HG03175 (cell line): Measurements from ENCODE around the gene RMND5B.
A peak's percentile ranks its signal among the peaks of the same experiment; 100 is the strongest.
"Not testable (repeated sequence)": the region's sequence is repeated elsewhere in the genome, so short reads cannot be mapped to it uniquely, and the experiment has no call there.

Experiments
- ATAC-seq: cut with Tn5 transposase; IDR thresholded peaks from one replicate; pipeline ENCODE4 v1.9.1; 2021; ENCODE audit warnings: mild to moderate bottlenecking, moderate library complexity; ENCODE audit not compliant: unreplicated experiment

RMND5B gene

GRCh38 chr5:178163772-178164735 is 33.2 kb downstream of the RMND5B start:
- ATAC-seq = peak; percentile 97

DNA sequence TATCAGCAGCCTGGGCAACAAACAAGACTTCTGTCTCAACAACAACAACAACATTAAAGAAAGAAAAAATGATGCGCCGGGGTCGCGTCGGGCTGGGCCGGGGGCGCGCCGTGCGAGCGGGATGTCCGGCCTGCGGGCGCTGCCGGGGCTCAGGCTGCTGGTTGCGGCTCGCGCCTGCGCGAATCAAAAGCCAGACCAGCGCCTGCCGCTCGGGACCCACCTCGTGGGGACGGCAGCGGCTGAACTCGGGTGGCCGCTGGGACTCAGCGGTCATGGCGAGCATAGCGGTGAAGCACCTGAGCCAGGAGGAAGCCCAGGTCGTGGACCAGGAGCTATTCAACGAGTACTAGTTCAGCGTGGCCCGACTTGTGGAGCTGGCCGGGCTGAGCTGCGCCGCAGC is 34.8 kb downstream of the RMND5B start:
- no peak for ATAC-seq

- ATAC-seq = no peak
These were observed 39.6 kb downstream of the RMND5B start for GRCh38 chr5:178170455-178170854.

- no peak for ATAC-seq
These were observed 43.6 kb downstream of the RMND5B start for GRCh38 chr5:178174456-178174855.

GRCh38 chr5:178176791-178177190 is 46.0 kb downstream of the RMND5B start:
- ATAC-seq = no peak

- no peak for ATAC-seq
These were observed 46.8 kb downstream of the RMND5B start for GRCh38 chr5:178177569-178177968.

- ATAC-seq = no peak
These were observed 49.5 kb downstream of the RMND5B start for GRCh38 chr5:178180141-178180863.

DNA sequence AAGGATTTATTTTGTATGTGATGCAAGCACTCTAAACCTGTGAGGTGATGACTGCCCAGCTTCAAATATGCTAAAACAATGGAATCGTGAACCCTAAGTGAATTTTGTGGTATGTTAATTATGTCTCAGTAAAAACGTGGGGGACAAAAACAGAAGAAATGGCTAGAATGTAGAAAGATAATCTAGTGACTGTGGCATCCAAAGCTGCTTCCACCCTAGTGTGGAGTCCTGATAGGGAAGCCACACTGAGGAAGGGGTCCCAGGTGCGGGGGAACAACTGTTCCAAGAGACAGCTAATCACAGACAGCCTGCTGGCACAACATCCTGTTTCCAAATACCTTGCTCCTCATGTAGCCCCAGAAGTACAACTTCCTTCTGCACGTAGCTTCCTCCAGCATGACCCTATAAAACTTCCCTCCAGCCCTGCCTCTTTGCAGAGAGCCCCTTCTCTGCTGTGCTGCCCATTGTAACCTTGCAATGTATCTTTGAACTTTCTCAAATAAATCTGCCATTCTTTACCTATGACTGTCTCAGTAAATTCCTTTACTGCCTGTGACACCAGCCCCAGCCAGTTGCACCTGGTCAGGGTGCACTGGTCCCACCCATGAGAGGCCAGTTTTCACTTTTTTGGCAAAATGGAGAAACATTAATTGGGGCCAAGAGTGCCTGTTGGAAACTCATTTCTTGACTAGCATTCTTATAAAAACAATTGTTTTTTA is 51.5 kb downstream of the RMND5B start:
- no peak for ATAC-seq

DNA sequence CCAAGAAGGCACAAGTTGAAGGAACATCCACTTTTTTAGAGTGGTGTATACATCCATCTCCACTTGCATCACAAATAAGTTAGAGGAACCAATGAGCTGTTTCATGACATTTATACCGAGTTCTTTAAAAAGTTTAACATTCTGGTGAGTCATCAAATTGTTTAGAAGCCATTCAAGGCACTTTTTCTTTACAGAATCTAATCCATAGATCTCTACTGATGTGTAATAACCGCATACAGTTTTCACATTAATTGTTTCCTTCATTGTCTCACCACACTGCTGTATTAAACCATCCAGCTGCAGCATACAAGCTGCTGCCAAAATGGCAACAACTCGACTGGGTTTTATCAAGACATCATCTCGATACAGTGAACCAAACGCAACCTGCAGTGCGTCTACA is 55.6 kb downstream of the RMND5B start:
- no peak for ATAC-seq

GRCh38 chr5:178187014-178187413 is 56.2 kb downstream of the RMND5B start, which contains the start of gene GMCL2:
GMCL2 (minus strand) TSS chr5:178187371; CDS start chr5:178187299, 72 bp downstream.
- ATAC-seq = no peak

DNA sequence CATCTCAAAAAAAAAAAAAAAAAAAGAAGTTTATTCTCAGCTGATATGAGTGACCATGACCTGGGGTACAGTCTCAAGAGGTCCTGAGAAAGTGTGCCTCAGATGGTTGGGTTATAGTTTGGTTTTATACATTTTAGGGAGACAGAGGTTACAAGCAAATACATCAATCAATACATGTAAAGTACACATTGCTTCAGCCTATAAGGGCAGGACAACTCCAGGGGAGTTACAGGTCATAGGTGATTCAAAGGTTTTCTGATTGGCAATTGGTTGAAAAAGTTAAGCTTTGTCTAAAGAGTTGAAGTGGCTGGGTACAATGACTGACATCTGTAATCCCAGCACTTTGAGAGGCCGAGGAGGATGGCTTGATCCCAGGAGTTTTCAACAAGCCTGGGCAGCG is 58.6 kb downstream of the RMND5B start:
- no peak for ATAC-seq

GRCh38 chr5:178191661-178192060 is 60.8 kb downstream of the RMND5B start:
- ATAC-seq = no peak

DNA sequence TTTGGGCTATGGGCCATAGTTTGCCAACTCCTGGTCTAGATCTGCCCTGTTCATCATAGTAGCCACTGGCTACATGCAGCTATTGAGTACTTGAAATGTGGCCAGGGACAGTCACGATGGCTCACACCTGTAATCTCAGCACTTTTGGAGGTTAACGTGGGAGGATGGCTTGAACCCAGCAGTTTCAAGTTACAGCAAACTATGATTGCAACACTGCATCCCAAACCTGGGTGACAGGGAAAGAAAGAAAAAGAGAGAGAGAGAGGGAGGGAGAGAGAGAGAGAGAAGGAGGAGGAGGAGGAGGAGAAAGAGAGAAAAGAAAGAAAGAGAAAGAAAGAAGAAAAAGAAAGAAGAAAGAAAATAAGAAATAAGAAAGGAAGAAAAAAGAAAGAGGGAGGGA is 61.4 kb downstream of the RMND5B start:
- no peak for ATAC-seq

- ATAC-seq = no peak
These were observed 62.0 kb downstream of the RMND5B start for GRCh38 chr5:178192787-178193186.

DNA sequence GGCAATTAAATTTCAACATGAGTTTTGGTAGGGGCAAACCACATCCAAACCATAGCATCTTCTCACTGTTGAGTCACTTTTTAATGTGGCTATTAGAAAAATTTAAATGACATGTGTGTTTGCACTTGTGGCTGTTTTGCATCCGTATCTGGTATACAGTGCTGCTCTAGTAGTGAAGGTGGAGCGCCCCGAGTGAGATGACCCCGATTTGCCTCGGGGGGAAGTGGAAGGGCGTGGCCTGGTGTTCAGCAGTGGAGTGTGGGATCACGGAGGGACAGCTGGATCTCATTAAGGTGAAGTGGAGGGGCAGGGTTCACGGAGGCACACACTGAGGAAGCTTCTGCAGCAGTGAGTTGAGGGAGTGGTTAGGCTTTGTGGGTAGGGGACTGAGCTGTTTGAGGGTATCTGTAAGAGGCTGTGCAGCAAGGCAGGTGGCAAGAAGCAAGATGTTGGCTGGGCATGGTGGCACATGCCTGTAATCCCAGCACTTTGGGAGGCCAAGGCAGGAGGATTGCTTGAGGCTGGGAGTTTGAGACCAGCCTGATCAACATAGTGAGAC is 62.5 kb downstream of the RMND5B start:
- ATAC-seq = no peak

DNA sequence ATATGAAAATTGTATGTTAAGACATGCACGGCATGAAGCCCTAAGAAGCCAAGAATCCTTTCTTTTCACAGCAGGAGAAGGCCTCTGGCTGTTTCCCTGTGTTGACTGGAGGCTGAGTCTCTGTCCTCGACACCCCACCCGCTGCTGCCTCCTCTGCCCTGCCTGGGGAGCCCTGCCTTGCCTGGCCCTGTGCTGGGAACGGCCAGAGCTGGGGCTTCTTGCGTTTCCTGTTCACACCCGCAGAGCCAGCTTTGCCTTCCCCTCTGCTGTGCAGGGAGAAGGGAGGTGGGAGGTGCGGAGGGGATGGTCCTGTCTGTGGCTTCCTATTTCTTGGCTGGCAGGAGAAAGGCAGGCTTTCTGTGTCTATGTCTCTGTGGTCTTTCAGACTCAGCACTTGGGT is 63.2 kb downstream of the RMND5B start:
- ATAC-seq = no peak

- no peak for ATAC-seq
These were observed 65.5 kb downstream of the RMND5B start for GRCh38 chr5:178196281-178196812.

GRCh38 chr5:178196986-178197385 is 66.2 kb downstream of the RMND5B start:
- ATAC-seq = no peak

DNA sequence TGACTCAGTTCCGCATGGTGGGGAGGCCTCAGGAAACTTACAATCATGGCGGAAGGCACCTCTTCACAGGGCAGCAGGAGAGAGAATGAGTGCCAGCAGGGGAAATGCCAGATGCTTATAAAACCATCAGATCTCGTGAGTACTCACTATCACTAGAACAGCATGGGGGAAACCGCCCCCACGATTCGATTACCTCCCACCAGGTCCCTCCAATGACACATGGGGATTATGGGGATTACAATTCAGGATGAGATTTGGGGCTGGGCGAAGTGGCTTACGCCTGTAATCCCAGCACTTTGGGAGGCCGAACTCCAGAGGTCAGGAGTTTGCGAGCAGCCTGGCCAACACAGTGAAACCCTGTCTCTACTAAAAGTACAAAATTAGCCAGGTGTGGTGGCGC is 67.3 kb downstream of the RMND5B start:
- ATAC-seq = not testable (repeated sequence)

DNA sequence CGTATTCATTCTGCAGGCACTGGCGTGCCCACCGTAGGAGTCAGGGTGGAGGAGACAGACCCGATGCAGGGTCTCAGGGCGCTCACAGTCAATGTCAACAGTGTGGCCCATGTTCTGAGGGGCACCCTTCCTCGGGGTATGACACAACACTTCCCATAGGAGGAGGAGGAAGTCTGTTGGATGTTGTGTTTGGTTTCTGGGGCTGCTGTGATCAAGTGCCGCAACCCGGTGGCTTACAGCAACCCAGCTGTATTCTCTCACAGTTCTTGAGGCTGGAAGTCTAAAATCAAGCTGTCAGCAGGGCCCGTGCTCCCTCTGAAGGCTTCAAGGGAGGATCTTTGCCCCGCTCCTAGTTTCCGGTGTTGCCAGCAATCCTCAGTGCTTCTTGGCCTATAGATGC is 67.9 kb downstream of the RMND5B start:
- ATAC-seq = no peak
